Measurements from ENCODE around the gene APOA1. TPM values are rescaled to one million over a fixed set of nuclear protein-coding genes. Genes with fewer than 3 reads are reported as not detected.
"Not testable (repeated sequence)": the region's sequence is repeated elsewhere in the genome, so short reads cannot be mapped to it uniquely, and the experiment has no call there.

Gene APOA1
- total RNA-seq, 1 donor from 2014 or later, result 1.6 TPM

DNA sequence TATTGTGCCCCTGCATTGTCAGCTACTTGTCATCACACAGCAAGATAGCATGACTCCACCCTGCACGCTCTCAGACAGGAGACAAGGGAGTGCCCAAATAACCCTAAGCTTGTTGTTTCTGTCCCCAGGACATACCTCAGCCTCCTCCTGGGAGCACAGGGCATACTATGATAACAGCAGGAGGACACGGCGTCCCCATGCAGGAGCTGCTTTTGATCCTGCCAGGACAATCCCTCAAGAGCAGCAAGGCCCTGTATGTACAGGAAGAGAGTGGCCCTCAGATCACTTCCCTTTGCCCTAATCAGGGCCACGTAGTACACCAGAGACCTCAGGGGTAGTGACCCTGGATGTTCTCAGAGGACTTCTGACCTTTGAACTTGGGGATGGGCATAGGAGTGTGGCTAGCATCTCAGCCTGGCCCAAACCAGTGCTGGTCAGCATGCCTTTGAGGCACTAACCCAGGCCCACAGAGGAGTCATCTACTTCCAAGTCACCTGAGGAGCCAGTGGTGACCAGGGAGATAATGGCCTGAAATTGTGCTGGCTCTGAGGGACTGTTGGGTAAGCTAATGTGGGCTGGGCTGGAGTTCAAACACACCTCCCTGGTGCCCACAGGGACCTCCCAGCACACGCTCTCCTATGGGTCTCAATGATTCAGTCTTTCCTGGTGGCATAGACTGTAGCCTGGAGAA lies 23.5 kb downstream of the APOA1 start:
- DNase-seq, result no peak

DNA sequence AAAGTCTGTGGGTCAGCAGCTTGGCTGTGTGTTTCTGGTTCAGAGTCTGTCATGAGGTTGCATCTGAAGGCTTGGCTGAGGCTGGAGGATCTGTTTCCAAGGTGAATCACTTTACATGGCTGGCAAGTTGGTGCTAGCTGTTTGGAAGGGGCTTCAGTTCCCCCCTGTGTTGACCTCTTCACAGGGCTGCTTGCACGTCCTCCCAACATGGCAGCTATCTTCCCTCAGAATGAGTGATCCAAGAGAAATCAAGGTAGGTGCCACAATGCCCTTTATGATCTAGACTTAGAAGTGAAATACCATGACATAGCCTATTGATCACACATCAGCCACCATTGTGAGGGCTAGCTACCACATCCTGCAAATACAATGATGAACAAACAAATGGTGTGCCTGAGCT lies 24.3 kb downstream of the APOA1 start:
- no peak for DNase-seq

DNA sequence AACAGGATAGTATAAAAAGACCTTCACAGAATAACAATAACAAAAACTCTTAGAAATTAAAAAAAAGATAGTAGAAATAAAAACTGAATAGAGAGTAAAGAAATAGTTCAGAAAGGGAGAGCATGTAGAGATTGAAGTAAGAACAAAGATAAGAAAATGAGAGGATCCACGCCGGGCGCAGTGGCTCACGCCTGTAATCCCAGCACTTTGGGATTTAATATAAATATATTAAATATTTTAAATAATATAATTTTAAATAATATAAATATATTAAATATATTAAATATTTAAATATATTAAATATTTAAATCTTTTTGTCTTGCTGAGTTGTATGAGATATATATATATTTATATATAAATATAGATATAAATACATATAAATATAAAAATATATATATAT lies 25.3 kb downstream of the APOA1 start:
- DNase-seq, result no peak

DNA sequence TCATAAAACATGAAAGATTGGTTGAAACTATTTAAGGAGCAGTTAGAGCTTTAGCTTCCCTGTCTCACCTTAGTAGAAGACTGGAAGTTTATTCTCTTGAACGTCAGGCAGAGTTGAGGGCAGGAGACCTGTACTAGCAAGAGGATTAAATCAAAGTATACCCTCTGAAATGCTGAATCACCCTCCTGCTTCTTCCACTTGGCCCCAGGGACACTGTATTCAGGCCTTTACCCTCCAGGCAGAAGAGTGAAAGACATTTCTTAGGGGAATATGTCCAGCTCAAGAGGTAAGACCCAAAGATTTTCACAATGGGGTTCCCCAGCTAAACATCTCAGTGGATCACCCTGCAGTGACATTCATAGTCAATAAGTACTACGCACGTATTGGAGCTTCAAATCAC lies 26.2 kb downstream of the APOA1 start:
- no peak for DNase-seq

DNA sequence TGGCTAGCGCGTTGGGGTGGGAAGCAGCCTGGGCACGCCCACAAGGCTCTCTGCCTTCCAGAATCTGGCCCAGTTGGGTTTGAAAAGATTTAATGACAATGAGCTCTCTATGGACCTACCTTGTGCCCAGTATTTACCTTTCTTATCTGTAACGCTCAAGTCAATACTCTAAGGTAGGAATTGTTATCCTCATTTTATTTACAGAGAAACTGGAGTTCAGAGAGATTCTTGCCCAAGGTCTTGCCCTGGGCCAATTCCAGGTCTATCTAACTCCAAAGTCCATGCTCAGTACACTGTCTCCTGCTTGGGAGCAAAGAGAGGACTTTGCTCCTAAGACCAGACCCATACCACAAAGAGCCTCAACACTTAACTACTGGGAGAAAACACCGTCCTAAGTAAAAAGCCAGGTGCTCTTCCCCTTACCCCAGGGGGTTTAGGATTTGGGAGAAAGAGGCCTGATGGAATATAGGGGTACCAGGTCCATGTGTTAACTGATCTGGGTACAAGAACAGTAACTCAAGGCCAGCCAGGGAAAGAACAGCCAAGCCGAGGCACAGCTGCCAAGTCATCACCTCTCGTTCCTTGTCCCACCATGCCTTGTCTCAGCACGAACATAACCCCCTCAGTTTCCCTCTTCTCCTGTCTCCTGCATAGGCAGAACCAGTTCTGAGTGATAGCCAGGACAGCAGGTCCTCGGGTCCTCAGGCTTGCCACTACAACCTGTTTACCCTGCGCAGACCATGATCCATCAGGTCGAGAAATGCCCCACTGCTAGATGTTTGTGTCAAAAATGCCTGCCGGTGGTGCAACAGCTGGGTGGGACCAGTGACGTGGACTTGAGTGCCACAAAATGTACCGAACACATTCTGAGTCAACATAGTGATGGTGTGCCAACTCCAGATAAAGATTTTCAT lies 28.9 kb downstream of the APOA1 start:
- DNase-seq, result no peak

DNA sequence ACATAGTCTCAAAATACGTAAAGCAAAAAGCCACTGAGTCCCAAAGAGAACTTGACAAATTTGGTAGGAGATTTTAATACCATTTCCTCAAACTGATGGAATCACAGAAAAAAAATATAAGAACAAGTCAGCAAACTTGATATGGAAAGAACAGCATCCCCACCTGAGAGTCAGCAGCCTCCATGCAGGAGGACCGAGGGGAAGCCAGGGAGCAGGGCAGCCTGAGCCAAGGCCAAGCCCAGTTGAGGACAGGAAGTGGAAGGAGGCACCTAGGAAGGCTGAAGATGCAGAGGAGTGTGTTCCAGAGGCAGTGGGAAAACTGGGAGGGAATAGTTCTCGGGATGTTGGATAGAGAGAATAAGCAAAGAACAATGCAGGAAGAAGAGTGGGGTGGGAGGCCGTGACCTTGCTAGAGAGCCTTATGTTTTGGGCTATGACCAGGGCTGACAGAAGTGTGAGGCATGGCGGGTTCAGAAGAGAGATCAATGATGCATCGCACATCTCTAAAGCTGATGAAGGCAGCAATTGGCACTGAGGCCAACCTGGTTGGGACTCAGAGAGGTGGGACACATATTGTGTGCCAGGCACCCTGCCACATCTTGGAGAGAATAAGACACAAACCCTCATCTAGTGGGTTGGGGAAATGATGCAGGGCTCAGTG lies 29.7 kb downstream of the APOA1 start:
- DNase-seq, result no peak

DNA sequence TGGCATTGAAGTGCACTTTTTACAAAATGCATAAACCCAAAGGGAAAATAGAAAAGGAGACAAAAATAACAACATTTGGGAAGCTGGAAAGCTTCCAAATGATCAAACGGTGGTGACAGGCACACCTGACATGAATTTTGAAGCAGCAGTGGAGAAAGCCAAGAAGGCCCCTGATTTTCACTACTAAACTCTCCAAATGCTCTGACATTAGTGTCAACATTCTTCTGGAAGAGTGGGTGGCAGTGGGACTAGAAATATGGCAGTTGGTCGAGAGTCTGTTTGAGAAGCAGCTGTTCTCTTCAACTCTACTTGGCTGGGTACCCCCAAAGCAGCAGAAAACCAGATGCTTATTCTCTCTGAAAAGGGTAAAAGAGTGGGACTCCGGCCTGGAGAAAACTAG lies 33.4 kb downstream of the APOA1 start:
- DNase-seq, result no peak

DNA sequence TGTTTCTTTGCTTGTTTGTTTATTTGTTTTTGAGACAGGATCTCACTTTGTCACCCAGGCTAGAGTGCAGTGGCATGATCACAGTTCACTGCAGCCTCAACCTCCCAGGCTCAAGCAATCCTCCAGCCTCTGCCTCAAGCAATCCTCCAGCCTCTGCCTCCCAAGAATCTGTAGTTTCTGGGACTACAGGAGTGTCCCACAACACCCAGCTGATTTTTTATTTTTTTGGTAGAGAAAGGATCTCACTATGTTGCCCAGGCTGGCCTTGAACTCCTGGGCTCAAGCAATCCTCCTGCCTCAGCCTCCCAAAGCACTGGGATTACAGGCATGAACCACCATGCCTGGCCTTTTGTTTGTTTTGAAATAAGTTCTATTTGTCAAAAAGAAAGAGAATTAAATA lies 35.8 kb downstream of the APOA1 start:
- not testable (repeated sequence) for DNase-seq

DNA sequence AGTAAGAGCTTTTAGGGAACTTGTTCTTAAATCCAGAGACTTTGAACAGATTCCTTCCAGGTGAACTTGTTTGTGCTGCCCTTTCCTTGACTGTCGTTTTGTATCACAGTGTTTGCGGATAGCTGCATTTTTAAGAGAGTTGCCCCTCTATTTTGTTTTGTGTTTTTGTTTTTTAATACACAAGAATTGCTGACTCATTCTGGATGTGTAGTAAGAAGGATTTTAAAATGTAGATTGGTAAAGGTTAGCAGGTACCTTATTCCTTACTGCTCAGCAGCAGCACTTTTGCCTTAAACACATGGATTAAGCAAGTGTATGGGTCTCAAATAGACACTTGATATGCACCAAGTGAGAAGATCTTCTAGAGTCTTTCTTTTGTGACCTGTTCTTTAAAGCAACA lies 36.8 kb downstream of the APOA1 start:
- DNase-seq, result no peak

DNA sequence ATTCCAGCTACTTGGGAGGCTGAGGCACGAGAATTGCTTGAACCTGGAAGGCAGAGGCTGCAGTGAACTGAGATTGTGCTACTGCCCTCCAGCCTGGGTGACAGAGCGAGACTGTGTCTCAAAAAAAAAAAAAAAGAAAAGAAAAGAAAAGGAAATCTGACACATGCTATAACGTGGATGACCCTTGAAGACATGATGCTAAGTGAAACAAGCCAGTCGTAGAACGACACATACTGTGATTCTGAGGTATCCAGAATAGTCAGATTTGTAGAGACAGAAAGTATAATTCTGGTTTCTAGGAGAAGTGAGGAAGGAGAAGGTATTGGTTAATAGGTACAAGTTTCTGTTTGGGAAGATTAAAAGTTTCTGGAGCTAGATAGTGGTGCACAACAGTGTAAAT lies 39.1 kb downstream of the APOA1 start:
- no peak for DNase-seq

DNA sequence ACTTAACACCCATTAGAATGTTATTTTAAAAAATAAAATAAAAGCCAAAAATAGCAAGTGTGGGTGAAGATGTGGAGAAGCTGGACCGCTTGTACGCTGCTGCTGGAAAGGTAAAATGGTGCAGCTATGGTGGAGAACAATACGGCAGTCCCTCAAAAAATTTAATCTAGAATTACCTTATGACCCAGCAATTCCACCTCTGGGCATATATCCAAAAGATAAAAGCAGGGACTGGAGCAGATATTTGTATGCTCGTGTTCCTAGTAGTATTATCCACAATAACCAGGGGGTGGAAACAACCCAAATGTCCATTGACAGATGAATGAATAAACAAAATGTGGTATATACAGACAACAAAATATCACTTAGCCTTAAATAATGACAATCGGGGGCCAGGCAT lies 39.6 kb downstream of the APOA1 start:
- no peak for DNase-seq

DNA sequence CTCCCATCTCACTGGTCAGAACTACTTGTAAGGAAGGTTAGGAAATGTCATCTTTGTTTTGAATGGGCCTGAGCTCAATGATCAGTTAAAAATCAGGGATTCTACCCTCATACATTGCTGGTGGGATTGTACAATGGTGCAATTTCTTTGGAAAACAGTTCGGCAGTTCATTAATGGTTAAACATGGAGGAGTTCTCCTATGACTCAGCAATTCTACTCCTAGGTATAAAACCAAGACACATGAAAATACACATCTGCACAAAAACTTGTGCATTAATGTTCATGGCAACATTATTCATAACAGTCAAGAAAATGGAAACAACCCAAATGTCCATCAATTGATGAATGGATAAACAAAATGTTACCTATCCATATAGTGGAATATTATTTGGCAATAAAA lies 40.9 kb downstream of the APOA1 start:
- DNase-seq, result no peak

DNA sequence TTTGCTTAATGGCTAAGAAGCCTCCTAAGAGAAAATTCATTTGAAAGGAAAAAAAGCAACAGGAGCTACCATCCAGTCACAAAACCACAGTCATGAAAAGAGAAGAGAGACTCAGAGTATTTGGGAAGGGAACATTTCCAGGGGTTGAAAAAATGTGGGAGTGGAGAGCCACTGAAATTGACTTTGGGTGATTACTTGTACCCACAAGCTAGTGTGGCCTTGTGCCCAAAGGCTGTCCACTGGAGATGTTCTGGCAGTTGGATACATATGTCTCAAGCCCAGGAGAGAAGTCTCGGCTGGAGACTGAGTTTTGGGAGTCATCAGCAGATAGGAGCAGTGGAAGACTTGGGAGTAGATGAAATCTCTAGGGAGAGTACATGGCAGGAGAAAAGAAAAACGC lies 42.6 kb downstream of the APOA1 start:
- DNase-seq, result no peak

DNA sequence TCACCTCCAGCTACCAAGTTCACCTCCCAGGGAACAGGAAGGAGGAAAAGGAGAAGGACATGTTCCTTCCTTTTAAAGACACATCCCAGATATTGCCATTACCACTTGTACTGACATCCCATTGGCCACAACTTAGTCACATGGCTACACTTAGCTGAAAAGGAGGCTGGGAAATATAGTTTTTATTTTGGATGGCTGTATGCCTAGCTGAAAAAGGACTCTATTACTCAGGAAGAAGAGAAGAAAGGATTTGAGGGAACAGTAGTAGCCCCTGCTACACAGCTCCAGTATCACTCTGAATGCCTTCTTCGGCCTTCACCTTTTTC lies 43.7 kb downstream of the APOA1 start:
- no peak for DNase-seq

DNA sequence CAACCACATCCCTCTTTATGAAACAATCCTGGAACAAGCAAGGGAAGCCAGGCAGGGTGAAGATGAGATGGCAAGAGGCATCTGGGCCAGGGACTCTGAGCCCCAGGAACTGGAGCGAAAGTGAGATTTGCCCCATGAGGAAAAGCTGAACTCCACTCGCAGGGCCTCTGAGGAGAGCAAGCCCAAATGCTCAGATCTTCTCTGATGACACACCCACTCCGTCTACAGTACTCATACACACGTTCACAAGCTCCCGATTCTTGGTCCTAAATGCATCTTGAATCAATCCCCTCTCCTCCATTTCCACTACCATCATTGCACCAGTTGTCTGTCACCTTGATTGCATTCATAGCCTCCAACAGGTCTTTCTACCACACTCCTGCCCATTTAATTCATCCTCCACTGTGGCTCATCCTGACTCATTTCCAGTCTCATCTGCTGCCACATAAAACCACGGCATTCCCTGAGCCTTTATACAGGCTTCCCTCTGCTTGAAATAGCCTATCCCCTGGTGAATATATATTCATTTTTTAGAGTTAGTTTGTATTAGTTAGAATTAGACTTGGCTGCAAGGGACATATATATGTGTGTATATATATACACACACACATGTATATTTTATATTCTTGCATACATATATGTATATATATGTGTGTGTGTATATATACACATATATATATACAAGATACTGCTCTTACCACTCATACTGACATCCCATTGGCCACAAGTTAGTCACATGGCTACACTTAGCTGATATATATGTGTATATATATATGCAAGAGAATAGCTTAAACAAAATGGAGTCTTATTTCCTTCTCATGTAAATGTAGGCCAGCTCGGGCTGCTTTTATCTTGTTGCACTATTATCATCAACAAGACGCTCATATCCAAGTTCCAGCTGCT lies 44.3 kb downstream of the APOA1 start:
- DNase-seq, result no peak

DNA sequence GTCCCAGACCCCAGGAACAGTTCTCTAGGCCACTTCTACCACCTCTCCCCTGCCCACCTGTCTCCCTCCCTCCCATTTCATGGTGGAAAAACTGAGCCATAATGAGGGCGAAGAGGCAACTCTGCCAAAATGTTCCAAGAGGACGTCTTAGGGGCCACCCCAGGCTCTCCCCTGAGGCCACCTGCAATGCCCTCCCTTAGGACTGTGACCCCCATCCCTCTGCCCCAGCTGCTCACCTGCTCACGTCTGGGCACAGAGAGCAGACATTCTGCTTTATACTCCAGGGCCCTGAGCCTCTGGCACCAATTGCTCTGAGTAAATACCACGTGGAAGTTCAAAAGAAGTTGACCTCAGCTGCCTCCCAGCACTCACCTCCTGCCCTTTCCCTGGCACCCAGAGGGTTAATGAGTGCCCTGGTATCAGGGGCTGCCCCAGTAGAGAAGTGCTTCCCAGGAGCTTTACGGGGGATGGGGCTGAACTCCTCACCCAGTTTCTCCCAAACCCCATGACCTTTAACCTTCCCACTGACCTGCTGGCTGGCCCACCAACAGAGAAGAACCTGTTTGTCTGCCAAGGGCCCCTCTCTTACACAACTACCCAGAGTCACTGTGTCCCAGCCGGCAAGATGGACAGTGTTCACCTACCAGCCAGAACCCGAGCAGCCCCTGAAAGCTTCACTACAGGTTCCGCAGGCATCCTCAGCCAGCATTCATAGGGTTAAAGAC lies 45.1 kb downstream of the APOA1 start:
- DNase-seq, result no peak

DNA sequence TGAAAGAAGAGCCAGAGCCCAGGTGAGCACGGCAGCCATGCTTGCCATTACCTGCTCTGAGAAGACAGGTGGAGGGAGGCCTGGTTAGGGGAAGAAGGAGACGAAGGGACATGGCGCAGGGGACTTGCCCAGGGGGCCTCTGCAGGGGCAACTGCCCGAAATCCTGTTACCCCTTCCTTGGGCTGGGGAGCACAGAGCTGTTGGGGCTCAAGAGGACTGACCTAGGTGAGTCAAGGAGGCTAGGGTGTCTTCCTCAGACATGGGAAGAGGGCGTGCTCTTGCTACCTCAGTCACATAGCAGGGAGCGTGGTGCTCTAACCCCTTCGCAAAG lies 45.6 kb downstream of the APOA1 start, which contains the start of gene APOA5:
TSS of gene APOA5 (minus strand) at position 67 of the 331 bp plus-strand sequence. CDS start at position 48, 19 bp downstream.
- DNase-seq, result no peak

DNA sequence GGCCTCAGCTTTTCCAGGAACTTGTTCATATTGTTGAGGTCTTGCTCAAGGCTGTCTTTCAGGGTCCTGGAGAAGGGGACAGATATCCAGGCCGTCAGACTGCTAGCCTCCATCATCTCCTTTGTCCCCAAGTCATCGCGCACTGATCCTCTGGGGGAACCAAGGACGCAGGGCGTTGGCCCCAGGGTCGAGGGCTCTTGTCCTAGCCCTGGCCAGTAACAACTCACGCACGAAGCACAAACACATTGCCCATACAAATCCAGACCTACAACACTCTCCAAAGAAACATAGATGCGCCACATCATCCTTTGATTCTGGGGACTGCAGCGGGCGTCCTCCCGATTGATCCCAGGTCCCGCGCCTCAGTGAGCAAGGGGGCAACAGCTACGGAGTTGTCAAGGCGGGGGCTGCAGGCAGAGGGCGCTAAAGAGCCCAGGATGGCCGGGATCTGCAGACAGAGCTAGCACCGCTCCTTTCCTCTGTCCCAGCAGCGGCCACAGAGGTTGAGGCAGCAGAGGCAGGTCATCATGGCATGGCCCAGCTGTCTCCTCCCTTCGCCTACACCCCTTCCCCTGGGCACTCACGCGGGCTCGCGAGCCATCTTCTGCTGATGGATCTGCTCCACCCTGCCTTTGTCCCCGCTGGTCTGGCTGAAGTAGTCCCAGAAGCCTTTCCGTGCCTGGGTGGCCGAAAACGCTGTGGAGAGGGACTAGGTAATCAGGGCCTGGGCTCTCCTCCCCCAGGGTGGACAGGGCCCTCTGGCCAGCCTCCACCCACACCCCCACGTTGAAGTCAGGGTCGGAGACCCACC lies 46.2 kb downstream of the APOA1 start:
- DNase-seq, result peak; percentile 23

DNA sequence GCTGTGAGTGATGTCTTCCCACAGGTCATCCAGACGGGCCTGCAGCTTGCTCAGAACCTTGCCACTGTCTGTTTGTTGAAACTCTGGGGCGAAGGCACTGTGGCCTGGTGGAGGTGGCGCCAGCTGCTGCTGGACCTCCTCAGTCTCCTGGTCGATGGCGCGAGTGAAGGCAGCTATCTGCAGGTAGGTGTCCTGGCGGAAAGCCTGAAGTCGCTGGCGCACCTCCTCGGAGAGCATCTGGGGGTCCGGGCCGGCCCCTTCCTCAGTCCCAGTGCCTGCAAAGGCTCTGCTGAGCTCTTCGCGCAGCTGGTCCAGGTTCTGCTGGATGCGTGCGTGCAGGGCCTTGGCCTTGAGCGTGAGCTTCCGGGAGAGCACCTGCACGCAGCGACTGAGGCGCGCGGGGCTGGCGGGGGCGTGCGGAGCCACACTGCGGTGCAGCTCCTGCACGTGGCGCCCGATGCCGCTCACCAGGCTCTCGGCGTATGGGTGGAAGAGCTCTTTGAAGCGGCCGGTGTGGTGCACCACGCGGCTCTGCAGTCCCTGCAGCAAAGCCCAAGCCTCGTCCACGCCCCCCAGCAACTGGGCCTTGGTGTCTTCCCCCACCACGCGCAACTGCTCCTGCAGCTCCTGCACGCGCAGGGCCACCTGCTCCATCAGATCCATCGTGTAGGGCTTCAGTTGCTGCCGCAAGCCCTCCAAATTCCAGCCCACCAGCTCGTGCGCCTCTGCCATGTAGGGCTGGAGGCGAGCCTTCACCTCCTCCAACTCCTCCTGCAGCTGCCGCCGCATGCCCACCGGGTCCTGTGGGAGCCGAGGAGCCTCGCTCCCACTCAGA lies 47.0 kb downstream of the APOA1 start:
- no peak for DNase-seq

DNA sequence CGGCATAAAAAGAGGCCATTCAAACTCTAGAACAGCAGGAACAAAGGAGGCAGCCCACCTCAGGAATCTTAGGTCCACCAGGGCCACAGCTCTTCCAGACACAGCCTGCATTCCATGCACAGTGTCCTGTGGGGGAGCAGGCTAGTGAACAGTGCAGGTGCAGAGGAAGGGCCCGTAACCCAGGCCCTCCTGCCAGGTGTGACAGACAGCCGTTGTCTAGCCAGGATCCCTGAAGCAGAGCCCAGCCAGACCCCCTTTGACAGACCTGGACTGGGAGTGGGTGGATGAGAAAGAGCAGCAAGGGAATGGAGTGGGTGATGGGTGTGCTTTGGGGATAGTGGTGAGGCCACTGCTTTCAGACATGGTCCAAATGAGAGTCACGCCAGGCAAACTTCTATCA lies 48.4 kb downstream of the APOA1 start:
- no peak for DNase-seq

All from skin of body (tissue), 2 donors.